ENCODE measurements around the gene MARK4. TPM values are rescaled to one million over a fixed set of nuclear protein-coding genes. Genes with fewer than 3 reads are reported as not detected.
"Not testable (repeated sequence)": the region's sequence is repeated elsewhere in the genome, so short reads cannot be mapped to it uniquely, and the experiment has no call there.

MARK4 gene
- total RNA-seq, 1 donor from 2014 or later: 16.7 TPM

GRCh38 chr19:45311621-45312020, 60.5 kb downstream of the MARK4 start:
- intact Hi-C loops (cut with DNase I): no loop called here
- Histone ChIP-seq H3K9me3 (no peaks in the 10 kb centered on the region), H3K4me3 (no peak overlapping the region), H3K36me3 (no peaks in the 10 kb centered on the region), H3K27ac (no peak overlapping the region), H3K4me1 (no peaks in the 10 kb centered on the region), H3K27me3 (no peaks in the 10 kb centered on the region)
- no peak for TF ChIP-seq POLR2A (IDR thresholded peaks at IDR 0.05)
- no peak for TF ChIP-seq POLR2AphosphoS5 (IDR thresholded peaks at IDR 0.05; ENCODE audit: insufficient read depth in 1 of 2, low read depth in 1 of 2)
- TF ChIP-seq CTCF (IDR thresholded peaks at IDR 0.05): no peak
- no peak for DNase-seq (ENCODE audit: extremely low spot score in 2 of 2)

- H3K27ac ChIP-seq; H3K9me3 ChIP-seq; DNase-seq (ENCODE audit: extremely low spot score in 2 of 2); intact Hi-C loops (cut with DNase I); H3K4me3 ChIP-seq; H3K4me1 ChIP-seq; H3K27me3 ChIP-seq; H3K36me3 ChIP-seq: not testable (repeated sequence)
These were observed 61.2 kb downstream of the MARK4 start for GRCh38 chr19:45312285-45312684.

GRCh38 chr19:45314708-45315245, 63.7 kb downstream of the MARK4 start:
- DNase-seq (ENCODE audit: extremely low spot score in 2 of 2): no peak
- Histone ChIP-seq H3K27me3 (no peaks in the 10 kb centered on the region), H3K36me3 (no peaks in the 10 kb centered on the region), H3K27ac (no peak overlapping the region), H3K4me3 (no peak overlapping the region), H3K9me3 (no peaks in the 10 kb centered on the region), H3K4me1 (no peaks in the 10 kb centered on the region)
- no peak for TF ChIP-seq CTCF (IDR thresholded peaks at IDR 0.05)
- no peak for TF ChIP-seq POLR2AphosphoS5 (IDR thresholded peaks at IDR 0.05; ENCODE audit: insufficient read depth in 1 of 2, low read depth in 1 of 2)
- no peak for TF ChIP-seq POLR2A (IDR thresholded peaks at IDR 0.05)
- intact Hi-C loops (cut with DNase I): no loop called here

GRCh38 chr19:45315304-45315703, 64.2 kb downstream of the MARK4 start:
- Histone ChIP-seq H3K9me3 (no peaks in the 10 kb centered on the region), H3K36me3 (no peaks in the 10 kb centered on the region), H3K27ac (no peak overlapping the region), H3K4me1 (no peaks in the 10 kb centered on the region), H3K4me3 (no peak overlapping the region), H3K27me3 (no peaks in the 10 kb centered on the region)
- intact Hi-C loops (cut with DNase I): no loop called here
- no peak for TF ChIP-seq POLR2A (IDR thresholded peaks at IDR 0.05)
- TF ChIP-seq POLR2AphosphoS5 (IDR thresholded peaks at IDR 0.05; ENCODE audit: insufficient read depth in 1 of 2, low read depth in 1 of 2): no peak
- TF ChIP-seq CTCF (IDR thresholded peaks at IDR 0.05): no peak
- DNase-seq (ENCODE audit: extremely low spot score in 2 of 2): no peak

- Histone ChIP-seq H3K27me3 (peaks cover 7% of the 10 kb centered on the region), H3K4me1 (no peaks in the 10 kb centered on the region), H3K27ac (no peak overlapping the region), H3K36me3 (no peaks in the 10 kb centered on the region), H3K4me3 (no peak overlapping the region), H3K9me3 (no peaks in the 10 kb centered on the region)
- intact Hi-C loops (cut with DNase I): no loop called here
- DNase-seq (ENCODE audit: extremely low spot score in 2 of 2): no peak
- TF ChIP-seq CTCF (IDR thresholded peaks at IDR 0.05) (no peak), POLR2A (IDR thresholded peaks at IDR 0.05) (no peak), POLR2AphosphoS5 (IDR thresholded peaks at IDR 0.05; ENCODE audit: insufficient read depth in 1 of 2, low read depth in 1 of 2) (no peak)
These were observed 70.1 kb downstream of the MARK4 start for GRCh38 chr19:45320997-45321775.
